ENCODE data around the gene OPTC. TPM values are rescaled to one million over a fixed set of nuclear protein-coding genes. Genes with fewer than 3 reads are reported as not detected.

Gene OPTC
- total and polyA plus RNA-seq, 11 donors = not detected

DNA sequence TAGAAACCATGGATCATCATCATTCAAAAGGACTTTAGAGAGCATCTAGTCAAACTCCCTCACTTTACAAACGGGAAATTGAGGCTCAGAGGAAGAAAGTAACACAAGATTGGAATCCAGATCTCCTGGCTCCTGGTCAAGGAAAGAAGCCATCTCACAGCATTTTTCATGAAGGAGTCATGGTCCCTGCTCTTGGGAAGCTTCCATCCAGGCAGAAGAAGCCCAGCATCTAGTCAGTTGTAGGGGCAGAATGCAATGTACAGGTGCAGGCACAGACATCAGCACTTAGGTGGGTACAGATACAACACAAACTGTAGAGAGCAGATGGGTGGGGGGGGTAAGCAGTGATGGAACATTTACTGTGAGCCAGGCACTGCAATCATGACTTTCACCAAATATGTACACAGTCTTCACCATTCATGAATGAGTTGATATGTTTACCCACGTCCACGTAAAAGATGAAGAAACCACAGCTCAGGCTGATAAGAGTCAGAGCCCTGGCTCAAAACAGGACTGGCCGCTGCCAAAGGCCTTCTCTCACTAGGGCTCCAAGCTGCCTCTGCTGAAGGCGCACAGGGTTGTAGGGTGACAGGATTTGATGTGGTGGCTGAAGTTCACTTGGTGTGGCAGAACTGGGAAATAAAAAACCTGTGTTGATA is 44.0 kb downstream of the OPTC start:
- 62 to 74% (median 74%) methylated on average over 5 of the region's 5 CpGs for WGBS, 4 donors

GRCh38 chr1:203538726-203539125 is 44.8 kb downstream of the OPTC start:
- no peaks in the 10 kb centered on the region for H3K9me3 ChIP-seq
- peak overlapping the region in 5 of 12 donors; percentile 3 to 83 (median 25) for H3K27ac ChIP-seq
- ATAC-seq = peak; percentile 11 to 60 (median 36)
- WGBS, 4 donors = 30 to 50% (median 35%) methylated on average over 1 of the region's 1 CpG
- H3K27me3 ChIP-seq = no peaks in the 10 kb centered on the region
- H3K36me3 ChIP-seq = no peaks in the 10 kb centered on the region
- TF ChIP-seq CTCF (IDR thresholded peaks at IDR 0.05) (no peak), POLR2A (IDR thresholded peaks at IDR 0.05) (no peak)
- H3K4me3 ChIP-seq = no peak overlapping the region
- peaks cover 0 to 25% (median 8%) of the 10 kb centered on the region in 12 donors for H3K4me1 ChIP-seq
- no peak for DNase-seq
- intact Hi-C loops (cut with DNase I) = no loop called here

More for the DNA sequence above, 44.0 kb downstream of the OPTC start:
- no peaks in the 10 kb centered on the region for H3K9me3 ChIP-seq
- no peaks in the 10 kb centered on the region for H3K27me3 ChIP-seq
- no peak overlapping the region for H3K4me3 ChIP-seq
- H3K36me3 ChIP-seq = no peaks in the 10 kb centered on the region
- H3K4me1 ChIP-seq = peaks cover 0 to 25% (median 8%) of the 10 kb centered on the region in 12 donors
- TF ChIP-seq POLR2A (IDR thresholded peaks at IDR 0.05) (no peak), CTCF (IDR thresholded peaks at IDR 0.05) (no peak)
- intact Hi-C loops (cut with DNase I) = no loop called here
- DNase-seq = no peak
- H3K27ac ChIP-seq = peak overlapping the region in 6 of 12 donors; percentile 3 to 83 (median 22)
- peak; percentile 5 to 76 (median 48) for ATAC-seq

DNA sequence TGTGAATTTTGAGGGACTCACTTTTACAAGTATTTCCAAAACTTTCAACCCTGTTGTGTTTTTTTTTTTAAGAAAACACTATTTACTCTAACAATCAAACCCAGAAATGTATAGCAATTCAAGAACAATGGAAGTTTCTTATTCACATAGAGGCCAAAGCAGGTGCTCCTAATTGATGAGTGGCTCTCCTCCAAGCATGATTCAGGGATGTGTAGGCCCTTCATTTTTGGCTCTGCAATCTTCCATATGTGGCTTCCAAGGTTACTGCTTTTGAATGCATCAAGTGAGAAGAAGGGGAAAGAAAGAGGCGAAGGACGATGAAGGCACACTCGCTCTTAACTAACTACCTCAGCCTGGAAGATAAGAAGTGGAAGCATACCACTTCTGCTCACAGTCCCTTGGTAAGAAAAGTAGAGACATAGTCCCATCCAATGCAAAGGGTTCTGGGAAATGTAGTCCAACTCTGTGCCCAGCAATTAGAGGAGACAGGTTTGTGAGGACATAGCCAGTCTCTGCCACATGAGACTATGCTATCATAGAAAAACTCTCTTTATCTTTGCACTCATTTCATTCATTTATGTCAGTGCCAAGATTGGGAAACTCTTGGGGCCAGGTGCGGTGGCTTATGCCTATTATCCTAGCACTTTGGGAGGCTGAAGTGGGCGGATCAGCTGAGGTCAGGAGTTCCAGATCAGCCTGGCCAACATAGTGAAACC is 46.0 kb downstream of the OPTC start:
- no peak overlapping the region for H3K4me3 ChIP-seq
- no peak overlapping the region for H3K27ac ChIP-seq
- no peaks in the 10 kb centered on the region for H3K27me3 ChIP-seq
- DNase-seq (no peak), ATAC-seq (no peak)
- TF ChIP-seq CTCF (IDR thresholded peaks at IDR 0.05) = no peak
- TF ChIP-seq POLR2A (IDR thresholded peaks at IDR 0.05) = no peak
- peaks cover 0 to 25% (median 7%) of the 10 kb centered on the region in 12 donors for H3K4me1 ChIP-seq
- intact Hi-C loops (cut with DNase I) = no loop called here
- 82 to 92% (median 90%) methylated on average over 5 of the region's 5 CpGs for WGBS, 4 donors
- H3K36me3 ChIP-seq = no peaks in the 10 kb centered on the region
- H3K9me3 ChIP-seq = no peaks in the 10 kb centered on the region

DNA sequence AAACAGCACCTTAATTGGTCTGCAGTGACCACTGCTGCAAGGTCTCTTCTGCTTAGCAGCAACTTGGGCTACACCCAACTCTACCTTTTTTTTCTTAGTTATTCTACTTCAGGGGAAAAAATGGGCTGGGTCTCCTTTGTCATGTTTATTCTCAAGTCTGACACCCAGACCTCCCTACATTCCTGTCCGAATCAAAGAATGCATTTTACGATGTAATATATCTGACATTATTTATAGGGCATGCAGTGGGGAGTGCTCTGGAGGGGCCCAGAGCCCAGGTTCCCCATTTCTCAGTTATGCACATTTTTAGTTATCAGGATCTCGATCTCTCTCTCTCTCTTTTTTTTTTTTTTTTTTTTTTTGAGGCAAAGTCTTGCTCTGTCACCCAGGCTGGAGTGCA is 50.5 kb downstream of the OPTC start:
- Histone ChIP-seq H3K9me3 (no peaks in the 10 kb centered on the region), H3K4me3 (no peak overlapping the region), H3K27me3 (no peaks in the 10 kb centered on the region), H3K4me1 (peaks cover 0 to 23% (median 2%) of the 10 kb centered on the region in 12 donors), H3K36me3 (no peaks in the 10 kb centered on the region), H3K27ac (no peak overlapping the region)
- intact Hi-C loops (cut with DNase I) = no loop called here
- WGBS, 4 donors = 53 to 74% (median 61%) methylated on average over 3 of the region's 3 CpGs
- ATAC-seq (no peak), DNase-seq (no peak)
- no peak for TF ChIP-seq POLR2A (IDR thresholded peaks at IDR 0.05)
- TF ChIP-seq CTCF (IDR thresholded peaks at IDR 0.05) = no peak

All from heart left ventricle (tissue), 16 donors.